ENCODE results near the gene PAQR7.

Gene PAQR7

GRCh38 chr1:25873120-25873519 is 2.4 kb downstream of the PAQR7 start:
- no peak for DNase-seq (ENCODE audit: low read depth)

GRCh38 chr1:25872713-25873112 is 2.8 kb downstream of the PAQR7 start:
- no peak for DNase-seq (ENCODE audit: low read depth)

GRCh38 chr1:25871704-25872494 is 3.6 kb downstream of the PAQR7 start:
- DNase-seq (ENCODE audit: low read depth): no peak

DNA sequence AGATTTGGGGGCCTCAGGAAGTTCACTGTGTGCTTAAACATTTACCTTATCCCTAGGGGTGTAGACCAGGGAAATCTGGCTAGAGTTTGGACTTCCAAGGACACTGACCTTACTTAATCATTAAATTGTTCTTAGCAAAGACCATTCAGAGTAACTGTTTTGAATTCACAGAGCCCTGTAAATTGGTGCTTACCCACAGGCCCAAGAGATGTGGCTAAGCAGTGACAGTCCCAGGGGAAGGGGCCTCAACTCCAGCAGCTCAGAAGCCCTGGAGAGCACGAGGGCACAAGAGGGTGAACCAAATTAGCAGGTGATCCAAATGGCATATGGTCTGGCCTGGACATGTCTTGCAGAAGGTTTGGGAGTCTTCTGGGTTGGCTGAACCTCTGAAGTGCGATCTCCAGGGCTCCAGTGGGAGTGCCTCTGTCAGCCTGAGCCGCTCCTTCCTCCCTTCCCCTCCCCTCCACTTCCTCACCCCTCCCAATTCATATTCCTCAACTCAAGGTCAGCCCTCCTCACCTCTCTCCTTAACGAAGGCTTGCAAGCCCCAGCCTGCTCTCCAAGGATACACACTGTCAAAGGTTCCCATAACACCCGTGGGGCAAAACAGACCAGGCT is 4.3 kb downstream of the PAQR7 start:
- no peak for DNase-seq (ENCODE audit: low read depth)

DNA sequence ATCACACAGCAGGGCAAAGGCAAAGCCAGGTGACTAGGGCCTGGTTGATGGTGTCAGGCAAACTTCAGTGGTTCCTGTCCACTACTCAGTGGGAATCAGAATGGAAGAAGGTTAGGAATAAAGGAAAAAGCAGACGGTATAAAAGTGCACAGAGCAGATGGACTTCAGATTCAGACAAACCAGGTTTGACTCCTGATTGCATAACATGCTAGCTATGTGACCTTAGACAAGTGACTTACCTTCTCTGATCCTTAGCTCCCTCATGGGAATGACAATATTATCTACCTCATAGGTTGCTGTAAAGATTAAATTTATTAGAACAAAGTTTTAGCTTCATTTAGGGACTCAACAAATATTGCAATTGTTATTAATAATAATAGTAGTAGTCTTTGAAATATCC is 4.9 kb downstream of the PAQR7 start:
- no peak for DNase-seq (ENCODE audit: low read depth)

GRCh38 chr1:25869909-25870606 is 5.5 kb downstream of the PAQR7 start:
- DNase-seq (ENCODE audit: low read depth): no peak

GRCh38 chr1:25867210-25867991 is 8.1 kb downstream of the PAQR7 start:
- no peak for DNase-seq (ENCODE audit: low read depth)

DNA sequence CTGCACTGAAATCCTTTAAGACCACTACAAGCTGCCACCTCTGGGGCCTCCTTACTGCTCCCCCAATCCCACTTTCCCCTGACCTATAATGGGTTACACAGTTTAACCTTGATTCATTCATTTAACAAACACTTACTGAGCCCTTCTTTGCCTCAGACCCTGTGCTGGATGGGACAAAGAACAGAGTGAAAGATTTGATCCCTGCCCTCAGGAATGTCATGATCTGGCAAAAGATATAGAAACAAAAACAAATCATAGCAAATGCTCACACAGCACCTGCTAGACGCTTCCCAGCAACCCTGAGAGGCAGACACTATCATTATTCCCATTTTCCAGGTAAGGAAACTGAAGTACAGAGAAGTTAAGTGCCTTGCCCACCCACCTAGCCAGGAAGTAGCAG is 9.2 kb downstream of the PAQR7 start:
- DNase-seq (ENCODE audit: low read depth): no peak

DNA sequence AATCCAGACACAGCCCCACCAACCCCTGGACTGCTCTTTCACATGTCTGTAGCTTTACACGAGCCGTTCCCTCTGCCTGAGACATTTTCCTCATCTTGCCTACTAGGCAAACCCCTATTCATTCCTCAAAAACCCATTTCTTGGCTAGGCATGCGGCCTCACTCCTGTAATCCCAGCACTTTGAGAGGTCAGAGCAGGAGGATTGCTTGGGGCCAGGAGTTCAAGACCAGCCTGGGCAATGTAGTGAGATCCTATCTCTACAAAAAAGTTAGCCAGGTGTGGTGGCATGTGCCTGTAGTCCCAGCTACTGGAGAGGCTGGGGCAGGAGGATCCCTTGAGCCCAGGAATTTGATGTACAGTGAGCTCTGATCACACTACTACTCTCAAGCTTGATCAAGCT is 11.1 kb downstream of the PAQR7 start:
- no peak for DNase-seq (ENCODE audit: low read depth)

DNA sequence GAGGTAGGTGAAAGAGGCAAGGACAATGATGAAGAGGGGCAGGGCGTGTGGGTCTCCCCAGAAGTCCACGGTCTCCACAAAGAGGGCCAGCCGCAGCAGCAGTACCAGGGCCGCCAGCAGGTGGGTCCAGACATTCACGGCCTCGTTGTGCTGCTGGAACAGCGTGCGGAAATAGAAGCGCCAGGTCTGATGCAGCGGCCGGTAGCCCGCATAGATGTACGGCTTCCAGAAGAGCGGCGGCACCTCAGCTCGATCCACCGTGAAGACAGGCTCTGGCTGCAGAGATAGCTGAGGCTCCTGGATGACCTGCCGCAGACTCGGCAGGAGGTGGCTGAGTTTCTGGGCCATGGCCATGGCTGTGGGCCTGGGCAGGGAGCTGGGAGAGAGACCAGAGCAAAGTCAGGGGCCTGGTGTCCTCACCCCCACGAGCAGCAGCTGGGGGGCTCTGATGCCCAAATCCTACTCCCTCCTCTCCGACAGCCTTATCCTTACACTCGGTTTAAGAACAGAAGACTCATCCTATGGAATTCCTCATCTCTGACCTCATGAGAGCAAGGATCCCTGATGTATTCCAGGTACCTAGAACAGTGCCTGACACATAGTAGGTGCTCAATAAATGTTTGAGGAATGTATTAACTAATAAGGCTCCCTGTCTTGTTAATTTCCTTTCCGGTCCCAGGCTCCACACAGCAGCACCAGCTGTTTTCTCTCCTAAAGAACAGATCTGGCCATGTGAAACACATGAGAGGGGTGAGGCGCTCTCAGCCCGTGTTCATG is 11.8 kb downstream of the PAQR7 start:
- no peak for DNase-seq (ENCODE audit: low read depth)

- DNase-seq (ENCODE audit: low read depth): no peak
Observed at GRCh38 chr1:25862785-25863485, 12.6 kb downstream of the PAQR7 start.

DNA sequence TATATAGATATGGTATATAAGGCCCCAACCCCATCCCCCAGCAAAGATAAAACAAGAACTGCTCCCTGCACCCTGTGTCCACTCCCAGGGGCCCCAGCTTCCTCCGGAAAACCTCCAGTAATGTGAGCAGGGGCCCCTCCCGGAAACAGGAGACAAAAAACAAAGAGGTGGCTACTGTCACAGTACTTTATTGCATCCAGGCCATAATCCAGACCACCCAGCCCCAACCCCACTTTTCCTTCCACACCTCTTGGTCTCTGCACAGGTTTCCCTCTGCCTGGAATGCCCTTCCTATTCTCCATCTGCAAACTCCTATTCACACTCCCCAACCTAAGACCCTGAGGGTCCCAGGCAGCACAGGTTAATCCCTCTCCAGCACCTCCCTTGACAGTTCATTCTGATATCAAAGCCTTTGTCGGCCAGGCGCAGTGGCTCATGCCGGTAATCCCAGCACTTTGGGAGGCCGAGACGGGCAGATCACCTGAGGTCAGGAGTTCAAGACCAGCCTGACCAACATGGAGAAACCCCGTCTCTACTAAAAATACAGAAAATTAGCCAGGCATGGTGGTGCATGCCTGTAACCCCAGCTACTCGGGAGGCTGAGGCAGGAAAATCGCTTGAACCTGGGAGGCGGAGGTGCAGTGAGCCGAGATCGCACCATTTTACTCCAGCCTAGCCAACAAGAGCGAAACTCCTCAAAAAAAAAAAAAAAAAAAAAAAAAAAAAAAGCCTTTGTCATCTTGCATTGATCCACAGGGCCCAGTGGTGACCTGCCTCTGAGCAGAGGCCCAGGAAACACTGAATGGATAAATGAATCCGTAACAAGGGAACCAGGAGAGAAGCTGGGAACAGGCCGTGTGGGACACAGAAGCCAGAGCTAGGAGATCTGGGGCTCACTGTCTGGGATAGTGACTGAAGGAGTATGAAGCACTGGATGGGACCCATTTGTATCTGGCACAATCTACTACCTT is 13.9 kb downstream of the PAQR7 start:
- no peak for DNase-seq (ENCODE audit: low read depth)

DNA sequence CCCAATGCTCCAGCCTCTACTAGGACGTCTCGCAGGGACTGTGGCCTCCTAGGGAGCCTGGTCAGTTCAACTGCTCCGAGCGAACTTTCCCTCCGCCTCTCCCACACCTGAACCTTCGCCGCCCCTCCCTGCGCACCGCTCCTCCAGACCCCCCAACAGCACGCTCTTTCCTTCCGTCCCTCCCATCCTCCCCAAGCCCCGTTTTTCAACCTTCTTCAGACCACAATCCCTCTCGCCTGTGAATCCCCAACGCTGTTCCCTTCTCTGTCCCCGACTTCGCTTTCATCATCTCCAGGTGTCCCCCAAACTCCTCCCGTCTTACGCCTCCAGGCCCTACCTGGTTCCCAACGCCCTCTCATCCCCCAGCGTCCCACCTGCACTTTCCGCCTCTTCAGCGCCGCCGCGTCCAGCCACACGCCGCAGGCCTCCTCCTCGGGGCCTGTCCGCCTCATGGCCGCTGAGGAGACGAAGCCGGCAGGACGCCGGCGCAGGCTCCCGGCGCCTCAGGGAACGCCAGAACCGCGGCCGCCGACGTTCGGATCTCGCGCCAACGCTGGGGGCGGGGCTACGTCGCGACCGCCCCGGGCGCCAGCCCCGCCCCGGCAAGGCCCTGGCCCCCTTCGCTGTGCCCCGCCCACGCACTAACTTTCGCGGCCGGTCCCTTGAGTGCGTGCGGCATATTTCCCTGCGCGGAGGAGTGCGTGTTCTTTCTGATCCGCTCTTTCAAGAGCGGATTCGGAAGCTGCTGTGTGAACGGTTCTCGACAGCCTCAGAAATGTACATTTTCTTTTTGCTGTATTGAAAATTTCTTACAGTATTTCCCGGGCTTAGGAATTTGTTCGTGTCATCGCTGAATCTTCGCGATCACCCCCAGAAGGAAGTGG is 16.4 kb downstream of the PAQR7 start, which contains the start of gene AUNIP:
AUNIP (minus strand) TSS at position 552 of the 884 bp plus-strand sequence; CDS start at position 452, 100 bp downstream.
- DNase-seq (ENCODE audit: low read depth): peak; percentile 38

GRCh38 chr1:25858494-25858893 is 17.0 kb downstream of the PAQR7 start:
- DNase-seq (ENCODE audit: low read depth): no peak

GRCh38 chr1:25856856-25857255 is 18.7 kb downstream of the PAQR7 start:
- DNase-seq (ENCODE audit: low read depth): no peak

- no peak for DNase-seq (ENCODE audit: low read depth)
Observed at GRCh38 chr1:25854554-25854953, 21.0 kb downstream of the PAQR7 start.

GRCh38 chr1:25848531-25848930 is 27.0 kb downstream of the PAQR7 start:
- DNase-seq (ENCODE audit: low read depth): no peak

DNA sequence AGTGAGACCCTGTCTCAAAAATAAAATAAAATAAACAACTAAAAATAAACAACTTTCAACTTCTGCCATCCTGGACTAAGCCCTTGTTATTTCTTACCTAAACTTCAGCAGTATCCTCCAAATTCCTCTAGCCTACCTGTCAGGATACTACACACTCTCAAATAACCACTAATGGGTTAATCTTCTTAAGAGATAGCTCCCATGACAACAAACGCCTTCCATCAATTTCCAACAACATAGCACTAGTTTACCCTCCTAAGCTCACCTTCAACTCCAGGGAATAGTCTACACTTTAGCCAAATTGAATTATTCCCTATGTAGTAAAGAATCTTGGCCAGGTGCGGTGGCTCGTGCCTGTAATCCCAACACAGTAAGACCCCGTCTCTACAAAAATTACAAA is 27.6 kb downstream of the PAQR7 start:
- no peak for DNase-seq (ENCODE audit: low read depth)

DNA sequence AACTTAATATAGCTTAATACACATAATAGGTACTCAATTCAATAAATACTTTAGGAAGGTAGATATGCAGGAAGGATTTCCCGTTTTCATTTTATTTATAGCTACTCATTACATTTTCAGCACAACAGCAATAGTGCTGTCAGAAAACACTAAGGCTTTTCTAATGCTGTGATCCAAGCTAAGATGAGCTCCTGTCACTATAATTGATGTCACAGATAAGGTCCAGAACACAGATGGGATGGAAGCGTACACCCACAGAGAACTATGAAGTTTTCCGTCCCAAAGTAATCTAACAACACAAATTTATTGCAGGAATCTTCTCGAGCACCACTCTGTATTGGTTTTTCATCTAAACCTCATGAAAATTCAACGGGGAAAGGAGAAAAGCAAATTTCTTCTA is 29.8 kb downstream of the PAQR7 start:
- DNase-seq (ENCODE audit: low read depth): no peak
